Measurements from ENCODE around the gene PDE4B.

- TF ChIP-seq, protein P1, sequence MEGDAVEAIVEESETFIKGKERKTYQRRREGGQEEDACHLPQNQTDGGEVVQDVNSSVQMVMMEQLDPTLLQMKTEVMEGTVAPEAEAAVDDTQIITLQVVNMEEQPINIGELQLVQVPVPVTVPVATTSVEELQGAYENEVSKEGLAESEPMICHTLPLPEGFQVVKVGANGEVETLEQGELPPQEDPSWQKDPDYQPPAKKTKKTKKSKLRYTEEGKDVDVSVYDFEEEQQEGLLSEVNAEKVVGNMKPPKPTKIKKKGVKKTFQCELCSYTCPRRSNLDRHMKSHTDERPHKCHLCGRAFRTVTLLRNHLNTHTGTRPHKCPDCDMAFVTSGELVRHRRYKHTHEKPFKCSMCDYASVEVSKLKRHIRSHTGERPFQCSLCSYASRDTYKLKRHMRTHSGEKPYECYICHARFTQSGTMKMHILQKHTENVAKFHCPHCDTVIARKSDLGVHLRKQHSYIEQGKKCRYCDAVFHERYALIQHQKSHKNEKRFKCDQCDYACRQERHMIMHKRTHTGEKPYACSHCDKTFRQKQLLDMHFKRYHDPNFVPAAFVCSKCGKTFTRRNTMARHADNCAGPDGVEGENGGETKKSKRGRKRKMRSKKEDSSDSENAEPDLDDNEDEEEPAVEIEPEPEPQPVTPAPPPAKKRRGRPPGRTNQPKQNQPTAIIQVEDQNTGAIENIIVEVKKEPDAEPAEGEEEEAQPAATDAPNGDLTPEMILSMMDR (conservative IDR thresholded peaks at IDR 0.05; ENCODE audit: low read depth, low read length), result no peak
- TF ChIP-seq EZH2phosphoT487 (IDR thresholded peaks at IDR 0.05; ENCODE audit: borderline replicate concordance, low read length) (no peak), EZH2 (IDR thresholded peaks at IDR 0.05; ENCODE audit: low read length, unreplicated experiment) (no peak)
Observed at GRCh38 chr1:65840683-65841082, 48.0 kb downstream of the PDE4B start.

Data from PC-3 (cell line).